ENCODE measurements around the gene HIRA. TPM values are rescaled to one million over a fixed set of nuclear protein-coding genes. Genes with fewer than 3 reads are reported as not detected.

Gene HIRA
- total and polyA plus RNA-seq, 10 donors, result 8.9 to 31.7 (median 24.6) TPM

DNA sequence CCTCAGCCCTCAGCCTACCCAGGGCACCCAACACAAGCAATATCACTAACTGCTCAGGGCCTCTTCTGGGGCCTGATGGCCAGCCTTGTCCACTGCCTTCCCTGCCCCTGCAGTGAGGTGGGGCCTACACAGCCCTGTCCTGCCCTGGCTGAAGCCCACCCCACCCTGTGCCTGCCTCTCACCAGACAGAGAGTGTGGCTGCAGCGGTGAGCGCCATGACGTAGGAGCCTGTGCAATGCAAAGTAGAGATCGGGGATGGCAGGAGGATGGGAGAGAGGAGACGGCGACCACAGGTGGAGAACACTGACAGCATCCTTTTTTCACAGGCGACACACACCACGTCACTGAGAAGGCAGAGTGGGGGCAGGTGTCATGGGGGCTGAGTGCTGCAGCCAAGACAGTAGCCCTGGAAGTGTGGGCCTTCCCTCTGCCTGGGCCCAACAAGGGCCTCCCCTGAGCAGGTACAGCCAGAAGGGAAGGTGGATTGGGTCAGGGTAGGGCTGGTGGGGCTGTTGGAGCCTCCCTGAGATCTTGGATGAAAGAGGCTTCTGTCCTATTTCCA, 74.7 kb downstream of the HIRA start:
- H3K27me3 ChIP-seq (replicated peaks in 1 of 7), result no peaks in the 10 kb centered on the region
- H3K4me3 ChIP-seq, result no peak overlapping the region
- 95 to 99% (median 97%) methylated on average over 8 of the region's 8 CpGs for WGBS, 5 donors
- H3K27ac ChIP-seq, result no peak overlapping the region
- H3K4me1 ChIP-seq, result peaks cover 0 to 18% (median 6%) of the 10 kb centered on the region in 6 donors
- DNase-seq, result no peak
- H3K9me3 ChIP-seq, result no peaks in the 10 kb centered on the region
- intact Hi-C loops (cut with DNase I; ENCODE audit: low total_unique reads), result no loop called here
- TF ChIP-seq POLR2A (IDR thresholded peaks at IDR 0.05) (no peak), POLR2AphosphoS5 (IDR thresholded peaks at IDR 0.05) (peak in 1 of 3 donors; percentile 43)
- TF ChIP-seq, protein P1, sequence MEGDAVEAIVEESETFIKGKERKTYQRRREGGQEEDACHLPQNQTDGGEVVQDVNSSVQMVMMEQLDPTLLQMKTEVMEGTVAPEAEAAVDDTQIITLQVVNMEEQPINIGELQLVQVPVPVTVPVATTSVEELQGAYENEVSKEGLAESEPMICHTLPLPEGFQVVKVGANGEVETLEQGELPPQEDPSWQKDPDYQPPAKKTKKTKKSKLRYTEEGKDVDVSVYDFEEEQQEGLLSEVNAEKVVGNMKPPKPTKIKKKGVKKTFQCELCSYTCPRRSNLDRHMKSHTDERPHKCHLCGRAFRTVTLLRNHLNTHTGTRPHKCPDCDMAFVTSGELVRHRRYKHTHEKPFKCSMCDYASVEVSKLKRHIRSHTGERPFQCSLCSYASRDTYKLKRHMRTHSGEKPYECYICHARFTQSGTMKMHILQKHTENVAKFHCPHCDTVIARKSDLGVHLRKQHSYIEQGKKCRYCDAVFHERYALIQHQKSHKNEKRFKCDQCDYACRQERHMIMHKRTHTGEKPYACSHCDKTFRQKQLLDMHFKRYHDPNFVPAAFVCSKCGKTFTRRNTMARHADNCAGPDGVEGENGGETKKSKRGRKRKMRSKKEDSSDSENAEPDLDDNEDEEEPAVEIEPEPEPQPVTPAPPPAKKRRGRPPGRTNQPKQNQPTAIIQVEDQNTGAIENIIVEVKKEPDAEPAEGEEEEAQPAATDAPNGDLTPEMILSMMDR (IDR thresholded peaks at IDR 0.05 in 8 of 11, conservative IDR thresholded peaks at IDR 0.05 in 3 of 11), result no peak
- peaks cover 3 to 100% (median 98%) of the 10 kb centered on the region in 6 donors for H3K36me3 ChIP-seq

DNA sequence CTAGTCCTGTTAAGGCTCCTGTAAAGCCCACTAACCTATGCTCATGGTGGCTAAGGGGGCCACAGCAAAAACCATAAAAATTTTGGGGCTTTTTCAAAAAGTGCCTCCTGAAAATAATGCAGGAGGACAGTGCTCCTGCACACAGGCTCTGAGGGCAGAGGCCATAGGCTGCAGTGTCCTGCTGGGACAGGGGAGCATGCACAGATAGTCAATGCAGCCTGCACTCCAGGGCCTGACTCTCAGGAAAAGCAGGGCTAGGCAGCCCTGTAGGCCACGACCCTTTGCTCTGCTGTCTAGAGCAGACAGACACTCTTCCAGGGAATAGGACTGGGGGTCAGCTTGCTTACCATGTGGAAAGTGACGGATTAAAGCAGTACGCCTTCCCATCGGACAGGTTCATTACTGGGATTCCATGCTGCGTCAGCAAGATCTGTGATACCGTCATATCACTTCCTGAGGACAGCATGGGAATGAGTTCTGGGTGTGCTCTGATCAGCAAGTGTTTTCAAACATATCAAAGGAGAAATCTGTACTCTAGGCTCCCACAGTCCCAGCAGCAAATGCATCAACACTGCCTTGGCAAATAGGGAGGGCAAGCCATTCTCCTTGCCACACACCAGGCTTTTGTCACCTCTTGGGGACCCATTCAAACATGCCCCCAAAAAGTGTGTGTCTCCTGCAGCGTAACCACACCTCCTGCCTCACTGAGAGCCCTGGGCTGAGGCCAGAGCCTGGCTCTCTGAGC, 75.9 kb downstream of the HIRA start:
- intact Hi-C loops (cut with DNase I; ENCODE audit: low total_unique reads), result no loop called here
- TF ChIP-seq, protein P1 (IDR thresholded peaks at IDR 0.05 in 8 of 11, conservative IDR thresholded peaks at IDR 0.05 in 3 of 11), result no peak
- TF ChIP-seq POLR2A (IDR thresholded peaks at IDR 0.05), result no peak
- no peak for TF ChIP-seq POLR2AphosphoS5 (IDR thresholded peaks at IDR 0.05)
- Histone ChIP-seq H3K9me3 (no peaks in the 10 kb centered on the region), H3K4me1 (peaks cover 0 to 8% (median 0%) of the 10 kb centered on the region in 6 donors), H3K36me3 (peaks cover 0 to 100% (median 98%) of the 10 kb centered on the region in 6 donors), H3K27me3 (replicated peaks in 1 of 7) (no peaks in the 10 kb centered on the region), H3K4me3 (no peak overlapping the region), H3K27ac (no peak overlapping the region)
- 85 to 95% (median 94%) methylated on average over 7 of the region's 7 CpGs for WGBS, 5 donors
- no peak for DNase-seq

DNA sequence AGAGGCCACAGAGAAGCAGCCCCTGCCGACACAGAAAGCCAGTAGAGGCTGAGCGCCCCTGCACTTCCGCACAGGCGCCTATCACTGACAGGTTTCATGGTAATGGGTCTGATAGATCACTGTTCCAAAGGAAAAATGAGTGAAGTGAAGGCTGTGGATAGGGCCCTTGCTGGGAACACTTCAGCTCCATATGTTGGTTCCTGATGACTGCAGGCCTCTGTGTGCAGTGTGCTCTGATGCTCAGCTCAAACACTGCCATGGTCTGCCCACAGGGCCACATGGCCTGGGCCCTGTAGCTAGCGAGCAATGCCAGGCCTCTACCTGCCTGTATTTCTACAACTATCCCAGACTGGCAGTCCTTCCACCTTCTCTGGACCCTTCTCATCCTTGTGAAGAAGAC, 77.3 kb downstream of the HIRA start:
- H3K9me3 ChIP-seq, result no peaks in the 10 kb centered on the region
- TF ChIP-seq POLR2A (IDR thresholded peaks at IDR 0.05) (no peak), POLR2AphosphoS5 (IDR thresholded peaks at IDR 0.05) (no peak)
- TF ChIP-seq, protein P1 (IDR thresholded peaks at IDR 0.05 in 8 of 11, conservative IDR thresholded peaks at IDR 0.05 in 3 of 11), result no peak
- WGBS, 5 donors, result 90 to 98% (median 97%) methylated on average over 5 of the region's 5 CpGs
- no peak overlapping the region for H3K27ac ChIP-seq
- H3K4me1 ChIP-seq, result no peaks in the 10 kb centered on the region
- DNase-seq, result no peak
- no peaks in the 10 kb centered on the region for H3K27me3 ChIP-seq (replicated peaks in 1 of 7)
- peaks cover 0 to 100% (median 98%) of the 10 kb centered on the region in 6 donors for H3K36me3 ChIP-seq
- no peak overlapping the region for H3K4me3 ChIP-seq
- intact Hi-C loops (cut with DNase I; ENCODE audit: low total_unique reads), result no loop called here

DNA sequence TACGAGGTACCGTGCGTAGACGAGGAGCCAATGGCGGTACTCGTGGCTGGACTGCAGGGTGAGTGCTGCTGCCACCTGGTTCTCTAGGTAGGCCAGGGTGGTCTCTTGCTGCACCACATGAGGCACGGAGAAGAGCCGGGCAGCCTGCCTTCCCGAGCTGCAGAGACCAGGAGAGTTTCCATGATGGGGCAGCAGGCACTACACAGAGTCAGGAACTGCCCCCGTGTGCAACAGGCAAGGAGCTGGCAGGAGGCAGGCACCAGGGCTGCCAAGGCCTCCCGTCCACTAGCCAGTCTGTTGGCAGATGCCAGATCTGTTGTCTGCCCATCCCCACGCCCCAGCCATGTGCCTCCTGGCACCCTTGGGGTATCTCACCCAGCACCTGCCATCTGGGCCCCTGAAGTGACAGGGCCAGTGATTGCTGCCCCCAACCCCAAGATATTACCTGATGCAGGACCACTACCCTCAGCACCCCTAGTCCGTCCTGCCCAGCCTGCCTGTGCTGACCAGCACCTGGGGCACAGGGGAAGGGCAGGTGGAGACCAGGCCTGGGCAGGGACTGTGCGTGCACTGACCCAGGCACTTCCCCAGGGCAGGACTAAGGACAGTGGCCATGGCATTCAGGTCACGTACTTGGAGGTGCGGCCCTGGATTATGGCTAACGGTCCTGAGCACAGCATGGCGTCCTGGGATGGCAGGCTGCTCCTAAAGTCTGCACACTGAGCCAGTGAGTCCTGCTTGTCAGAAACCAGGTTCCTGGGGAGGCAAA, 78.0 kb downstream of the HIRA start:
- intact Hi-C loops (cut with DNase I; ENCODE audit: low total_unique reads), result no loop called here
- 92 to 97% (median 96%) methylated on average over 9 to 18 of the region's 18 CpGs for WGBS, 5 donors
- H3K4me3 ChIP-seq, result no peak overlapping the region
- H3K27me3 ChIP-seq (replicated peaks in 1 of 7), result no peaks in the 10 kb centered on the region
- no peak for DNase-seq
- H3K27ac ChIP-seq, result no peak overlapping the region
- TF ChIP-seq, protein P1 (IDR thresholded peaks at IDR 0.05 in 8 of 11, conservative IDR thresholded peaks at IDR 0.05 in 3 of 11), result no peak
- TF ChIP-seq POLR2AphosphoS5 (IDR thresholded peaks at IDR 0.05), result peak in 1 of 3 donors; percentile 30
- TF ChIP-seq POLR2A (IDR thresholded peaks at IDR 0.05), result no peak
- H3K36me3 ChIP-seq, result peaks cover 0 to 100% (median 99%) of the 10 kb centered on the region in 6 donors
- no peaks in the 10 kb centered on the region for H3K9me3 ChIP-seq
- H3K4me1 ChIP-seq, result no peaks in the 10 kb centered on the region
